Measurements from ENCODE around the gene PAXX.

DNA sequence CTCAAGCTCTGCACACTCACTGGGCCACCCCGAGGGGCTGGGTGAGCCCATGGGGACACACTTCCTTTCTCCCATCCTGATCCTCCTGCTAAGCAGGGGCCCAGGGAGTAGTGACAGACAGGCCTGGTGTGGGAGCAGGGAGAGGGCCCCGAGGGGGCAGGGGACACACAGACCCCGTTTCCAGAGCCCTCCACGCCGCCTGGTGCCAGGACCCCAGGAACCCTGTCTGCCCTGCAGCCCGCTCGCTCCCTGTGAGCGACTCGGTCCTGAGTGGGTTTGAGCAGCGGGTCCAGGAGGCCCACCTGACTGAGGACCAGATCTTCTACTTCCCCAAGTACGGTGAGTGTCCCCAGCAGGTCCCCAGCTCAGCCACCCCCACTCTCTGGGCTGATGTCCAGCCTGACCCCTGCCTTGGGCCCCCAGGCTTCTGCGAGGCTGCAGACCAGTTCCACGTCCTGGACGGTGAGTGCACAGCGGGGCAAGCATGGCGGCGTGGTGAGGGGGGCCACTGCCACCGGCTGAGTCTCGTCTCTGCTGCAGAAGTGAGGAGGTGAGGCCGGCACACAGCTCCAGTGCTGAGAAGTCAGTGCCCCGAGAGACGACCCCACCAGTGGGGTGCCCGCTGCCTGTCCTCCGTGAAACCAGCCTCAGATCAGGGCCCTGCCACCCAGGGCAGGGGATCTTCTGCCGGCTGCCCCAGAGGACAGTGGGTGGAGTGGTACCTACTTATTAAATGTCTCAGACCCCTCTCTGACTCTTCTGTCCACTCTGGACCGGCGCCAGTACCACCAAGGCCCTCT, 45.8 kb upstream of the PAXX start:
- TF ChIP-seq CTCF (conservative IDR thresholded peaks at IDR 0.05 in 1 of 2, IDR thresholded peaks at IDR 0.05 in 1 of 2; ENCODE audit: low read depth in 1 of 2, low read length in 2 of 2), result no peak
- TF ChIP-seq EZH2 (IDR thresholded peaks at IDR 0.05; ENCODE audit: low read length, missing control alignments), result no peak
